Measurements from ENCODE around the gene SH3PXD2A.

DNA sequence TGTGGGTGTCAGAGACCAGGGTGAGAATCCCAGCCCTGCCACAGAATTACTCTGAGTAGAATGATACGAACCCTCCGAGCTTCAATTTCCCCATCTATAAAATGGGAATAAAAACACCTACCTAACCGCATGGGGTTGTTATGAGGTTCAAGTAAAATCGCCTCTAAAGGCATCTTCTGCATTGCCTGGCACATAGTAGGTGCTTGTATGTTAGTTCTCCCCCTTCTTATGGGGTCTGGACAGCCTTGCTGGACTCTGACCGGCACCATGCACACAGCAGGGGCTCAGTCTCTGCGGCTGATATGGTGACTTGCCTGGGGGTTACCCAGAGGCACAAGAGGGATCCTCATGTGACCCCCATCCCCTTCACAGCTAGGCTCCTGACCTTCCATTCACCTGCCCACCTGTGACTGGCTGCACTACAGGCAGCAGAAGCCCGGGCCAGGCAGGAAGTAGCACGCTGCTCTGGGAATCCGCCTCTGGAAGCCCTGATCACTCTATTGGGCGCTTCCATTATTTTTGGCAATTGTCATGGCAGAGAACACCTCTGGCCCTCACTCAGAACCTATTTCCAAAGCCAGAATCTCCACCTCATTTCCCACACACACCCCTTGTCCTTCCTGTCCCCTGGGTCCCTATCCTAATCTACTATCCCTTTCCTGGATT lies 6.0 kb downstream of the SH3PXD2A start:
- TF ChIP-seq, protein P1, sequence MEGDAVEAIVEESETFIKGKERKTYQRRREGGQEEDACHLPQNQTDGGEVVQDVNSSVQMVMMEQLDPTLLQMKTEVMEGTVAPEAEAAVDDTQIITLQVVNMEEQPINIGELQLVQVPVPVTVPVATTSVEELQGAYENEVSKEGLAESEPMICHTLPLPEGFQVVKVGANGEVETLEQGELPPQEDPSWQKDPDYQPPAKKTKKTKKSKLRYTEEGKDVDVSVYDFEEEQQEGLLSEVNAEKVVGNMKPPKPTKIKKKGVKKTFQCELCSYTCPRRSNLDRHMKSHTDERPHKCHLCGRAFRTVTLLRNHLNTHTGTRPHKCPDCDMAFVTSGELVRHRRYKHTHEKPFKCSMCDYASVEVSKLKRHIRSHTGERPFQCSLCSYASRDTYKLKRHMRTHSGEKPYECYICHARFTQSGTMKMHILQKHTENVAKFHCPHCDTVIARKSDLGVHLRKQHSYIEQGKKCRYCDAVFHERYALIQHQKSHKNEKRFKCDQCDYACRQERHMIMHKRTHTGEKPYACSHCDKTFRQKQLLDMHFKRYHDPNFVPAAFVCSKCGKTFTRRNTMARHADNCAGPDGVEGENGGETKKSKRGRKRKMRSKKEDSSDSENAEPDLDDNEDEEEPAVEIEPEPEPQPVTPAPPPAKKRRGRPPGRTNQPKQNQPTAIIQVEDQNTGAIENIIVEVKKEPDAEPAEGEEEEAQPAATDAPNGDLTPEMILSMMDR (IDR thresholded peaks at IDR 0.05), result no peak
- TF ChIP-seq POLR2A (IDR thresholded peaks at IDR 0.05) (no peak), POLR2AphosphoS5 (IDR thresholded peaks at IDR 0.05; ENCODE audit: insufficient read depth in 1 of 2, low read depth in 1 of 2) (no peak)
